ENCODE data around the gene PDZD7. TPM values are rescaled to one million over a fixed set of nuclear protein-coding genes. Genes with fewer than 3 reads are reported as not detected.

Gene PDZD7
- polyA plus RNA-seq, 3 donors, result 2.3 to 4.3 (median 3.8) TPM

DNA sequence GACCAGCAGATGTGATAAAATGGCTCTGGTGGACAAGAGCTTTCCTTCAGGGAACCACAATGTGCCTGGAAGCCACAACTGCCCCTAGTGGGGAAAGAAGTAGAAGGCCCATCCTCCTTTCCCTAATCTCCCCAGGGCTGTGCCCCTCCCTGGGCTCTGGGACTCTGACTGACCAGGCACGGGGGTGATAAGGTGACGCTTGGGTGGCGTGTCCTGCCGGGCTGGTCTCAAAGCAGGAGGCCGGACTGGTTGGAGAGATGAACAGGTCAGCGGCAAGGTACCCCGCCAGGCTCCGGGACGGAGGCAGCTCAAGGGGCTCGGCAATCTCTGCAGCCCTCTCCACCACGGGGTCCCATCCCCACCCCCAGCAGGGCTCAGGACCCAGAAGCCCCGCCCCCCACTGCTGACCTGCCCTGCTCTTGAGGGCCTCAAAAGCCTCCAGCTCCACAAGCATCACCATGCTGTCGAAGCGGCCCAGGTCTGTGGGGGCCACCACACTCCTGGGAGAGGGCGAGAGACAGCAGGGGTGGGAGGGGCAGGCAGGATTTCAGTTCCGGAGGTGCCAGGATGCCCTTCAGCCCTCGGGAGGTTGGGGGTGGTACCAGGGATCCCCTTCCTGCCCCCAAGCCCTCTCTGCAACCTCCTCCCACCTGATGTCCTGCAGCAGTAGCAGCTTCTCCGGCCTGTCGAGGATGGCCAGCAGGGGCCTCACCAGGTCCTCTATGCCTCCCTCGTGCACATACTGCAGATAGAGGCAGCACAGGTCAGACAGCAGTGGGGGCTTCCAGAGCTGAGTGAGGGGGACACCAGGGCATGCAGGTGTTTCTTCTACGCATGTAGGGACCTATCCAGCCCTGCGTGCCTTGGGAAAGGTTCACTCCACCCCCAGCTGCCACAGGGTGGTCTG, 19.2 kb downstream of the PDZD7 start:
- no peak for DNase-seq (ENCODE audit: extremely low read depth in 1 of 11, low read depth in 9 of 11, low spot score in 4 of 11)

DNA sequence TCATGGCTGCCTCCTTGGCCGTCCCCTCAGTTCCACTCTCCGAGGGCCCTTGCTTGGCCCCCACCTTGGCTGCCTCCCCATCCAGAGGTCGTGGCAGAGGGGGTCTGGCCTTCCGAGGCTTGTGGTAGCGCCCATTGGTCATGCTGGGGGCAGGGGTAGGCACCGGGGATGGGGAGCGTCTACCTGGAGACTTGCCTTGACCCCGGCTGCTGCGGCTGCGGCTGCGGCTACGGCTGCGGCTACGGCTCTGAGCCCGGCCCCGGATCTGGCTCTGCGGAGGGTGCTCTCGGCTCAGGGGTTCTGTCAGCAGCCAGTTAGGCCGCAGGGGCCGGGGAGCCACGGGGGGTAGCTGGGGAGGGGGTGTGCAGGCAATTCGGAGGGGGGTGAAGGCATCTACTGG, 20.6 kb downstream of the PDZD7 start:
- DNase-seq (ENCODE audit: extremely low read depth in 1 of 11, low read depth in 9 of 11, low spot score in 4 of 11), result no peak

GRCh38 chr10:101008823-101009423, 22.0 kb downstream of the PDZD7 start:
- no peak for DNase-seq (ENCODE audit: extremely low read depth in 1 of 11, low read depth in 9 of 11, low spot score in 4 of 11)

DNA sequence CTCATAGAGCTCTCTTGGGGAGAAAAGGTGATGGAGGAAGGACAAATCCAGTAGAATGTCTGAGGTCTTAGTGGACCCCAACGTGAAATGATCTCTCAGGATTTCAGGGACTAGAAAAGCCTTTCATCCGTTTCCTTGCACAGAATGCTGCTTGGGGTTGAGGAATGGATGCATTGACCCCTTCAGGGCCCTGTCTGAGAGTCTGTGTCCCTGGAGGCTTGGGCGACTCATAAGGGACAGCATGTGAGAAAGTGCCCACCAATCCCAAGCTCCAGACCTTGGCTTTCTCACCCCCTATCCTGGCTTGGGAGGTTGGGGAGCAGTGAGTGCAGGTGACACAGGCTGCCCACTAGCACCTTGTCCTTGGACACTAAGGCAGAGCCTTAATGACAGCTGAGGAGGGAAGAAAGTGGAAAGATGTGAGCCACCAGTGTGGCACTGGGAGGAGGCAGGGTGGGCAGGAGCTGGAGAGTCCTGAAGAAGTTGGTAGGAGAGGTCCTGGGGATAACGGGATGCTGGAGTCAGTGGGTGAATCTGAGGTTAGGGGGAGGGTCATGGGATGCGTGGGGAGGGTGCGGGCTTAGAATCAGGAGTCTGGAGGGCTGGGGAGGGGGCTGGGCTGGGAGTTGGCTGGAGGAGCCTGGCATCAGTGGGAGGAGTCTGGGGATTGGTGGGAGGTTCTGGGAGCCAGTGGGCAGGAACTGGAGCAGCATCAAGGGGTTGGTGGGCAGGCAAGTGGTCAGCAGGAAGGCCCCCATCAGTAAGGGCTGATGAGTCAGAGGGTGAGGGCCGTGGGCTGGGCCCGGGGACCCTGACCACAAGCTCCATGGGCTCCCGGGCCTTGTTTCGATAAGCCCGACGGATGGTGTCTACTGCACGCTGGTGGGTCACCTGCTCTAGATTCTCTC, 22.8 kb downstream of the PDZD7 start:
- DNase-seq (ENCODE audit: extremely low read depth in 1 of 11, low read depth in 9 of 11, low spot score in 4 of 11), result no peak

- DNase-seq (ENCODE audit: extremely low read depth in 1 of 11, low read depth in 9 of 11, low spot score in 4 of 11), result no peak
Measured at GRCh38 chr10:101007099-101007711, 23.7 kb downstream of the PDZD7 start.

- no peak for DNase-seq (ENCODE audit: extremely low read depth in 1 of 11, low read depth in 9 of 11, low spot score in 4 of 11)
Measured at GRCh38 chr10:101006593-101007098, 24.3 kb downstream of the PDZD7 start.

DNA sequence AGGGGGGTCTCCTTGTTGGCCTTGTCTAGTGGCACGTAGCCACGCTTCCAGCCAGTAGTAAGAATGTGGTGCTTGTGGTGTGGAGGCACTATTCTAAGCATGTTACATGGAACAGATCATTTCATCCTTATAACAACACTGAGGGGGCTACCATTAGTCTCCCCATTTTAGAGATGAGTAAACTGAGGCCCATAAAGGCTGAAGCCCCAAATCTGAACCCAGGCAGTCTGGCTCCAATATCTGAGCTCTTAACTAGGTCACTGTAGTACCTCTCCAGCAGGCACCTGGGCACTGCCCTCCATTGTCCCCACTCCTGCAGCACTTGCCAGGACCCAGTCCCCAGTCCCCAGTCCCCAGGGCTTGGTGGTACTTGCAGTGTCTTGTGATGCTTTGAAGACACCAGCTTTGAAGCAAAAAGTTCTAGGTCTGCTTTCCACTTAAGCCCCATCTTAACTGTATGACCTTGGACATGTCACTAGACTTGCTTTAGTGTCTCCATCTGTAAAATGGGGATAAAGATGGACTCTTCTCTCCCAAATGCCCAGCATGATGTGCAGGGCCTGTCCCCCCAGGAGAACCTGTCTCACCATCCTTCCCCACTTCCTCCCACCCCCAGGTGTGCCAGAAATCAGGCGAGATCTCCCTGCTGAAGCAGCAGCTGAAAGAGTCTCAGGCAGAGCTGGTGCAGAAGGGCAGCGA, 24.9 kb downstream of the PDZD7 start:
- DNase-seq (ENCODE audit: extremely low read depth in 1 of 11, low read depth in 9 of 11, low spot score in 4 of 11), result no peak

DNA sequence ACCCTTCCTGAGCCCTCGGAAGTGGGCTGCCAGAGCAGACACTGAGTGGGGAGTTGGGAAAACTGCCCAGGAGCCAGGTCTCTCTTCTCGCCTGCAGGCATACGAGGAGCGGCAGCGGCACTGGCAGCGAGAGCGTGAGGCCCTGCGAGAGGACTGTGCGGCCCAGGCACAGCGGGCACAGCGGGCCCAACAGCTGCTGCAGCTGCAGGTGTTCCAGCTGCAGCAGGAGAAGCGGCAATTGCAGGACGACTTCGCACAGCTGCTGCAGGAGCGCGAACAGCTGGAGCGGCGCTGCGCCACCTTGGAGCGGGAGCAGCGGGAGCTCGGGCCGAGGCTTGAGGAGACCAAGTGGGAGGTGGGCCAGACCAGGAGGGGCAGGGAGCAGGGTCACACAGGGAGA, 25.6 kb downstream of the PDZD7 start:
- no peak for DNase-seq (ENCODE audit: extremely low read depth in 1 of 11, low read depth in 9 of 11, low spot score in 4 of 11)

GRCh38 chr10:101003639-101004206, 27.2 kb downstream of the PDZD7 start:
- DNase-seq (ENCODE audit: extremely low read depth in 1 of 11, low read depth in 9 of 11, low spot score in 4 of 11), result no peak

DNA sequence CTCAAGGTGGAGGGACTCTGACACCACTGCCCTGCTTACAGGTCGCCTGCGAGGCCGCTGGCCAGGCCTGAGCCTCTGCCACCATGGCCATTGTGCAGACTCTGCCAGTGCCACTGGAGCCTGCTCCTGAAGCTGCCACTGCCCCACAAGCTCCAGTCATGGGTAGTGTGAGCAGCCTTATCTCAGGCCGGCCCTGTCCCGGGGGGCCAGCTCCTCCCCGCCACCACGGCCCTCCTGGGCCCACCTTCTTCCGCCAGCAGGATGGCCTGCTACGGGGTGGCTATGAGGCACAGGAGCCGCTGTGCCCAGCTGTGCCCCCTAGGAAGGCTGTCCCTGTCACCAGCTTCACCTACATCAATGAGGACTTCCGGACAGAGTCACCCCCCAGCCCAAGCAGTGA, 28.5 kb downstream of the PDZD7 start:
- DNase-seq (ENCODE audit: extremely low read depth in 1 of 11, low read depth in 9 of 11, low spot score in 4 of 11), result no peak

GRCh38 chr10:101001659-101002035, 29.3 kb downstream of the PDZD7 start:
- DNase-seq (ENCODE audit: extremely low read depth in 1 of 11, low read depth in 9 of 11, low spot score in 4 of 11), result no peak

DNA sequence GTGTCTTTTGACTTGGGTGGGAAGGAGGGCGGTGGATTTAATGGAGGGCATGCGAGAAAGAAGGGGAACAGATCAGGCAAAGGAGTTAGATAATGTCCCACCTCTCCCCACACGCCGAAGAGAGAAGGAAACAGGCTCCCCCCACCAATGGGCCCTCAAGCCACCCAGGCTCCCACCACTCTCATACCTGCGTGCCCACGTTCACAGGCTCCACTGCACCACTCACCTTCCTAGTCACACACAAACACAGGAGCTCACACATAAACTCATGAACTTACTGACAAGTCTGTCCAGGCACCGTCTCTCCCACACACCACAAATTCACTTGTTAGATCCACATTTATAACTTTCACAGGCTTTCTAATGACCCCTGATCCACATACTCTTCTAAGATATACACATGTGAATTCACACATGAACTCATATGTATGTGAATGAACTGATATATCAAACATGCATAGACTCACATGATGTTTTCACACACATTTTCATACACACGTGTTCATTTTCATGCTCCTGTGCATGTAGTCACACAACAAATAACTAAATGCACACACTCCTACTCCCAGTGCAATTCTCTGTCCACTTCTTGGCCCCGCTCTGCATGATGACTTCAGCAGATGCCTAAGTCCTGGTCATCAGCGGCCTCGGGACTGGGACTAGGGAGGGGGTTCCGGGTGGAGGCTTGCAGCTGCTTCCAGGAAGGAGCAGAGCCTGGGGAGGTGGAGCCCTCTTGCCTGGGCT, 29.8 kb downstream of the PDZD7 start:
- peak in 8 of 11 donors; percentile 60 to 88 (median 78) for DNase-seq (ENCODE audit: extremely low read depth in 1 of 11, low read depth in 9 of 11, low spot score in 4 of 11)

- DNase-seq (ENCODE audit: extremely low read depth in 1 of 11, low read depth in 9 of 11, low spot score in 4 of 11), result no peak
Measured at GRCh38 chr10:101000127-101000914, 30.6 kb downstream of the PDZD7 start.

- DNase-seq (ENCODE audit: extremely low read depth in 1 of 11, low read depth in 9 of 11, low spot score in 4 of 11), result peak in 2 of 11 donors; percentile 80 to 81
Measured at GRCh38 chr10:100999742-101000126, 31.2 kb downstream of the PDZD7 start, which contains the start of gene LZTS2. LZTS2 (plus strand) TSS chr10:100999808; CDS start chr10:101002539, 2,731 bp downstream.

DNA sequence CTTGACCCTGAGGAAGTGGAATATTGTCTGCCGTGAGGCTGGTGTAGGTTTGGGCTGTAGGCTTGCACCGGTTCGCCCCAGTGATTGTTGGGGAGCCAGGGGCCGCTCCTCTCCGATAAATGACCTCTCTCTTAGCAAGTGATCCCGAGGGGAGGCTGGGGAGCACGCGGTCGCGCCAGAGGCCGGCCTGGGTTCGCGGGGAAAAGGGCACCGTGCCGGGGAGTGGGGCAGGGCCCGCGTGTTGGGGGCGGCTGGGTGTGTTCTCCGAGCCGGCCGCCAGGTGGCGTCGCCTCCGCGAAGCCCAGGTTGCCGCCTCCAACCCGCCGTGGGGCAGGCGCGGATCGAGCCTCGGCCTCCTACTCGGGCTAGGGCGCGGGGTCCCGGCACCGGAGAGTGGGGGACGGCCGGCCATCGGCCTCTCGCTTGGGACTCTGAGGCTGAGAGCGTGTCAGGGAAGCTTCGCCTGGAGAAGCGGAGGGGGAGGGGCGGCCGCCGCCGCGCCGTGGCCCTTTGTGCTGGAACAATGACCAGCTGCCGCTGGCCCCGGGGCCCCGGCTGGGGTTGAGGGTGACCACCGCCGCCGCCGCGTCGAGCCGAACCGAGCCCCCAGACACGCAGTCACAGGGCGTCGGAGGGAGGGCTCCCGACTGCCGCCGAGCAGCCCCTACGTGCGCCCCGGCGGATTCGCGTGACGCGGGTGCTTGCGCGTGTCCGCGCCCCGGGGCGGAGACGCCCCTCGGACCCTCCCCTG, 31.8 kb downstream of the PDZD7 start:
- DNase-seq (ENCODE audit: extremely low read depth in 1 of 11, low read depth in 9 of 11, low spot score in 4 of 11), result peak in 8 of 11 donors; percentile 64 to 83 (median 72)

Measured in renal cortex interstitium (tissue), 11 donors.